Muscle of back (tissue), 11 donors: ENCODE measurements around the gene LDLRAD4. TPM values are rescaled to one million over a fixed set of nuclear protein-coding genes. Genes with fewer than 3 reads are reported as not detected.

Experiments
- DNase-seq, 3 donors: peaks; one replicate each; pipeline versions ENCODE4 v3.0.0 to v3.0.0-alpha.2; 2013
- polyA plus RNA-seq, 10 donors: library from polyadenylated mRNA; unstranded; fragments of 120-200 nt; gene quantifications; one replicate each; pipeline ENCODE4 v1.2.1, GENCODE V29; 2013; ENCODE audit not compliant: insufficient read length in 10 of 10

The LDLRAD4 gene
- polyA plus RNA-seq, 10 donors = 6.9 to 15.9 (median 11.2) TPM

GRCh38 chr18:13444430-13445240 is 226.1 kb downstream of the LDLRAD4 start:
- DNase-seq = no peak

- DNase-seq = no peak
Observed at GRCh38 chr18:13445241-13445897, 226.8 kb downstream of the LDLRAD4 start.

GRCh38 chr18:13446024-13446423 is 227.5 kb downstream of the LDLRAD4 start:
- no peak for DNase-seq

- DNase-seq = peak in 1 of 3 donors; percentile 68
Observed at GRCh38 chr18:13446610-13447461, 228.3 kb downstream of the LDLRAD4 start.

GRCh38 chr18:13447621-13448334 is 229.2 kb downstream of the LDLRAD4 start:
- peak; percentile 59 to 80 (median 64) for DNase-seq

- no peak for DNase-seq
Observed at GRCh38 chr18:13448335-13448795, 229.8 kb downstream of the LDLRAD4 start.

GRCh38 chr18:13449651-13450050 is 231.1 kb downstream of the LDLRAD4 start:
- DNase-seq = no peak

- no peak for DNase-seq
Observed at GRCh38 chr18:13450289-13451212, 232.0 kb downstream of the LDLRAD4 start.

- no peak for DNase-seq
Observed at GRCh38 chr18:13451213-13451540, 232.6 kb downstream of the LDLRAD4 start.

- DNase-seq = no peak
Observed at GRCh38 chr18:13451661-13452387, 233.3 kb downstream of the LDLRAD4 start.

- peak; percentile 61 to 84 (median 76) for DNase-seq
Observed at GRCh38 chr18:13452388-13452811, 233.8 kb downstream of the LDLRAD4 start.

GRCh38 chr18:13452871-13453680 is 234.5 kb downstream of the LDLRAD4 start:
- no peak for DNase-seq

- DNase-seq = no peak
Observed at GRCh38 chr18:13453714-13454113, 235.2 kb downstream of the LDLRAD4 start.

GRCh38 chr18:13454363-13455150 is 236.0 kb downstream of the LDLRAD4 start:
- no peak for DNase-seq

- no peak for DNase-seq
Observed at GRCh38 chr18:13455471-13455870, 236.9 kb downstream of the LDLRAD4 start.

- no peak for DNase-seq
Observed at GRCh38 chr18:13455960-13456481, 237.5 kb downstream of the LDLRAD4 start.

GRCh38 chr18:13456736-13457271 is 238.2 kb downstream of the LDLRAD4 start:
- DNase-seq = no peak
